ENCODE results near the gene CTSA.

CTSA gene

DNA sequence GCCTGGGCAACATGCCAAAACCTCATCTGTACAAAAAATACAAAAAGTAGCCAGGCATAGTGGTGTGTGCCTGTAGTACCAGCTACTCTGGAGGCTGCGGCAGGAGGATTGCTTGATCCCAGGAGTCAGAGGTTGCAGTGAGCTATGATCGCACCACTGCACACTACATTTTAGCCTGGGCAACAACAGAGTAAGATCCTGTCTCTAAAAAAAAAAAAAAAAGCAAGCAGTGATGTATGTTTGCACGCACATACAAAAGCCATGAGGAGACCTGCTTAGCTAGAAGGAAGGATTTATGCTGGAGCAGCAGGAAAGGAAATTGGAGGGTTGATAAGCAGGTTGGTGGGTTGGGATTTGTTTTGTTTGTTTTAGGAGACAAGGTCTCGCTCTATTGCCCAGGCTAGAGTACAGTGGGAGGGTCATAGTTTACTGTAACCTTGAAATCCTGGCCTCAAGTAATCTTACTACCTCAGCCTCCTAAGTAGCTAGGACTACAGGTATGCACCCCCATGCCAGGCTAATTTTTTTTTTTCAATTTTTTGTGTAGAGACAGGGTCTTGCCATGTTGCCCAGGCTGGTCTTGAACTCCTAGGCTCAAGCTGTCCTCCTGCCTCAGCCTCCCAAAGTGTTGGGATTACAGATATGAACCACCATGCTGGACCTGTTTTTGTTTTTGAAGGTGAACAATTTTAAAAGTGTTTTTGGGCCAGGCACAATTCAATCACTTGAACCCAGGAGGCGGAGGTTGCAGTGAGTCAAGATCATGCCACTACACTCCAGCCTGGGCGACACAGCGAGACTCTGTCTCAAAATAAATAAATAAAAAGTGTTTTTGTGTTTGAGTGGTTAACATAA lies 29.7 kb upstream of the CTSA start:
- Histone ChIP-seq H3K27ac (ENCODE audit: low read depth, low read length) (no peak overlapping the region), H3F3A (ENCODE audit: control insufficient read depth, insufficient read depth) (no peaks in the 10 kb centered on the region), H3K4me2 (ENCODE audit: low read length) (no peak overlapping the region), H4K20me1 (ENCODE audit: control insufficient read depth, insufficient read depth, low read depth, low read length) (no peaks in the 10 kb centered on the region), H3K4me1 (ENCODE audit: control insufficient read depth, low read length) (peaks cover 10% of the 10 kb centered on the region), H3K9me2 (replicated peaks; ENCODE audit: control insufficient read depth, low read length) (no peaks in the 10 kb centered on the region), H3K36me3 (ENCODE audit: control insufficient read depth, low read length) (no peaks in the 10 kb centered on the region), H3K79me2 (ENCODE audit: control insufficient read depth, low read length) (peaks cover 14% of the 10 kb centered on the region), H3K4me3 (ENCODE audit: low read length) (no peak overlapping the region), H3K27me3 (ENCODE audit: control insufficient read depth, low read length) (no peaks in the 10 kb centered on the region), H3K9me3 (ENCODE audit: control insufficient read depth, insufficient read depth, low read length) (no peaks in the 10 kb centered on the region)
- TF ChIP-seq, protein P1, sequence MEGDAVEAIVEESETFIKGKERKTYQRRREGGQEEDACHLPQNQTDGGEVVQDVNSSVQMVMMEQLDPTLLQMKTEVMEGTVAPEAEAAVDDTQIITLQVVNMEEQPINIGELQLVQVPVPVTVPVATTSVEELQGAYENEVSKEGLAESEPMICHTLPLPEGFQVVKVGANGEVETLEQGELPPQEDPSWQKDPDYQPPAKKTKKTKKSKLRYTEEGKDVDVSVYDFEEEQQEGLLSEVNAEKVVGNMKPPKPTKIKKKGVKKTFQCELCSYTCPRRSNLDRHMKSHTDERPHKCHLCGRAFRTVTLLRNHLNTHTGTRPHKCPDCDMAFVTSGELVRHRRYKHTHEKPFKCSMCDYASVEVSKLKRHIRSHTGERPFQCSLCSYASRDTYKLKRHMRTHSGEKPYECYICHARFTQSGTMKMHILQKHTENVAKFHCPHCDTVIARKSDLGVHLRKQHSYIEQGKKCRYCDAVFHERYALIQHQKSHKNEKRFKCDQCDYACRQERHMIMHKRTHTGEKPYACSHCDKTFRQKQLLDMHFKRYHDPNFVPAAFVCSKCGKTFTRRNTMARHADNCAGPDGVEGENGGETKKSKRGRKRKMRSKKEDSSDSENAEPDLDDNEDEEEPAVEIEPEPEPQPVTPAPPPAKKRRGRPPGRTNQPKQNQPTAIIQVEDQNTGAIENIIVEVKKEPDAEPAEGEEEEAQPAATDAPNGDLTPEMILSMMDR (IDR thresholded peaks at IDR 0.05; ENCODE audit: low read depth, low read length, poor library complexity, severe bottlenecking): no peak

DNA sequence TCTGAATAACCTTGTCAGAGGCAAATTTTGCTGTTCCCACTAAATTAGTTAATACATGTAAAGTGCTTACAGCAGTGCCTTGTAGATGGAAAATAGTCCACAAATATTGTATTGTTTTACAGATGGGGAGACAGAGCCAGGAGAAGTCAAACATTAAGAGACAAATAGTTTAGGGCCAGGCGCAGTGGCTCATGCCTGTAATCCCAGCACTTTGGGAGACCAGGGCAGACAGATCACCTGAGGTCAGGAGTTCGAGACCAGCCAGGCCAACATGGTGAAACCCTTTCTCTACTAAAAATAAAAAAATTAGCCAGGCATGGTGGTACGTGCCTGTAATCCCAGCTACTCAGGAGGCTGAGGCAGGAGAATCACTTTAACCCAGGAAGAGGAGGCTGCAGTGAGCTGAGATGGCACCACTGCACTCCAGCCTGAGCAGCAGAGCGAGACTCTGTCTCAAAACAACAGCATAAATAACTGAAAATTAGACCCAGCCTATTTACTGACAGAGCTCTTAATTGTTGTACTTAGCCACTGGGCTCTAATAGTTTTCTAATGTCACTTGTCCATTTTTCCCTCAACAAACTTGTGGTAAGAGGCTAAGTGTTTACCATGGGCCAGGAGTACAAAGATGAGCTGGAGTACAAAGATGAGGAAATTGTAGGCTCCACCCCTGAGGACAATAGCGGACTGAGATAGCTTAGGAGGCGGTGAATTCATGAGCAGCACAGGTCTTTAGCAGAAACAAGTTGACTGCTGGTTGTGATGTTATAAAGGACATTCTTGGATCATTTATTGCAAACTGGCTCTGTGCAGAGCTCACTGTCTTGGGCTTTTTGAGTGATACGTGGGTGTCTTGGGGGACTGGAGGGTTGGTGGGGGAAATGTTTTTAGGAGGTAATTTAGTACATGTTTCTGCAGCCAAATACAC lies 27.3 kb upstream of the CTSA start:
- H3K27ac ChIP-seq (ENCODE audit: low read depth, low read length): no peak overlapping the region
- no peaks in the 10 kb centered on the region for H3K36me3 ChIP-seq (ENCODE audit: control insufficient read depth, low read length)
- H3K4me3 ChIP-seq (ENCODE audit: low read length): no peak overlapping the region
- no peak overlapping the region for H3K4me2 ChIP-seq (ENCODE audit: low read length)
- H3K27me3 ChIP-seq (ENCODE audit: control insufficient read depth, low read length): no peaks in the 10 kb centered on the region
- H3K4me1 ChIP-seq (ENCODE audit: control insufficient read depth, low read length): no peaks in the 10 kb centered on the region
- TF ChIP-seq EZH2phosphoT487 (IDR thresholded peaks at IDR 0.05; ENCODE audit: borderline replicate concordance, low read length): no peak
- TF ChIP-seq, protein P1 (IDR thresholded peaks at IDR 0.05; ENCODE audit: low read depth, low read length, poor library complexity, severe bottlenecking): no peak
- no peaks in the 10 kb centered on the region for H3K9me3 ChIP-seq (ENCODE audit: control insufficient read depth, insufficient read depth, low read length)
- H3F3A ChIP-seq (ENCODE audit: control insufficient read depth, insufficient read depth): no peaks in the 10 kb centered on the region
- no peaks in the 10 kb centered on the region for H3K9me2 ChIP-seq (replicated peaks; ENCODE audit: control insufficient read depth, low read length)
- H3K79me2 ChIP-seq (ENCODE audit: control insufficient read depth, low read length): no peaks in the 10 kb centered on the region
- no peaks in the 10 kb centered on the region for H4K20me1 ChIP-seq (ENCODE audit: control insufficient read depth, insufficient read depth, low read depth, low read length)

DNA sequence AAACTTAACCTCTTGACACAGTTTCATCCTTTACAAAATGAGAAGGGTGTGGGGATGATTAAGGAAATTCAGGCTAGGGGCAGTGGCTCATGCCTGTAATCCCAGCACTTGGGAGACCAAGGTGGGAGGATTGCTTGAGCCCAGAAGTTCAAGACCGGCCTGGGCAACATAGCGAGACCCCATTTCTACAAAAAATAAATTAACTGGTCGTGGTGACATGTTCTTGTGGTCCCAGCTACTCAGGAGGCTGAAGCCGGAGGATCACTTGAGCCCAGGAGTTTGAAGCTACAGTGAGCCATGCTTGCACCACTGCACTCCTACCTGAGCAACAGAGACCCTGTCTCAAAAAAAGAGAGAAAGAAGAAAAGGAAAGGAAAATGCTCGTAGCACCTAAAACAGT lies 24.7 kb upstream of the CTSA start:
- no peaks in the 10 kb centered on the region for H3F3A ChIP-seq (ENCODE audit: control insufficient read depth, insufficient read depth)
- H3K4me2 ChIP-seq (ENCODE audit: low read length): no peak overlapping the region
- H4K20me1 ChIP-seq (ENCODE audit: control insufficient read depth, insufficient read depth, low read depth, low read length): no peaks in the 10 kb centered on the region
- H3K27me3 ChIP-seq (ENCODE audit: control insufficient read depth, low read length): no peaks in the 10 kb centered on the region
- no peaks in the 10 kb centered on the region for H3K4me1 ChIP-seq (ENCODE audit: control insufficient read depth, low read length)
- H3K9me3 ChIP-seq (ENCODE audit: control insufficient read depth, insufficient read depth, low read length): no peaks in the 10 kb centered on the region
- H3K79me2 ChIP-seq (ENCODE audit: control insufficient read depth, low read length): no peaks in the 10 kb centered on the region
- H3K27ac ChIP-seq (ENCODE audit: low read depth, low read length): no peak overlapping the region
- no peaks in the 10 kb centered on the region for H3K9me2 ChIP-seq (replicated peaks; ENCODE audit: control insufficient read depth, low read length)
- TF ChIP-seq, protein P1 (IDR thresholded peaks at IDR 0.05; ENCODE audit: low read depth, low read length, poor library complexity, severe bottlenecking): no peak
- TF ChIP-seq EZH2phosphoT487 (IDR thresholded peaks at IDR 0.05; ENCODE audit: borderline replicate concordance, low read length): no peak
- no peak overlapping the region for H3K4me3 ChIP-seq (ENCODE audit: low read length)
- H3K36me3 ChIP-seq (ENCODE audit: control insufficient read depth, low read length): no peaks in the 10 kb centered on the region
